Ectodermal cell (in vitro differentiated cells): Measurements from ENCODE around the gene SND1.
"Not testable (repeated sequence)": the region's sequence is repeated elsewhere in the genome, so short reads cannot be mapped to it uniquely, and the experiment has no call there.

Experiments used
- H3K27ac ChIP-seq: 2 replicates; pipeline ENCODE4 v1.7.0; 2013; ENCODE audit warnings: mild to moderate bottlenecking, low read depth, low read length; ENCODE audit not compliant: insufficient read depth, poor library complexity, severe bottlenecking
- H3K27me3 ChIP-seq: 2 replicates; pipeline ENCODE4 v1.7.0; 2013; ENCODE audit warnings: mild to moderate bottlenecking, low read length; ENCODE audit not compliant: insufficient read depth, control insufficient read depth, poor library complexity, severe bottlenecking
- H3K36me3 ChIP-seq: one replicate; pipeline ENCODE4 v1.7.0; 2013; ENCODE audit warnings: low read length; ENCODE audit not compliant: control insufficient read depth, insufficient read depth
- H3K4me1 ChIP-seq: one replicate; pipeline ENCODE4 v1.7.0; 2013; ENCODE audit warnings: low read length; ENCODE audit not compliant: control insufficient read depth, insufficient read depth
- H3K4me3 ChIP-seq: 2 replicates; pipeline ENCODE4 v1.7.0; 2013; ENCODE audit warnings: low read depth, low read length, control low read depth; ENCODE audit not compliant: insufficient read depth
- H3K9me3 ChIP-seq: 2 replicates; pipeline ENCODE4 v1.7.0; 2013; ENCODE audit warnings: mild to moderate bottlenecking, low read length, moderate library complexity; ENCODE audit not compliant: control insufficient read depth
- WGBS, 2 experiments: methylation state at CpG; one replicate each; pipeline ENCODE4 v1.1.7; 2013; ENCODE audit warnings: missing lambda C conversion rate in 2 of 2; 5-methylcytosine and 5-hydroxymethylcytosine counted together

The SND1 gene

GRCh38 chr7:127959770-127960169, 307.8 kb downstream of the SND1 start:
- 94% methylated on average over 4 of the region's 4 CpGs for WGBS, 2 experiments

DNA sequence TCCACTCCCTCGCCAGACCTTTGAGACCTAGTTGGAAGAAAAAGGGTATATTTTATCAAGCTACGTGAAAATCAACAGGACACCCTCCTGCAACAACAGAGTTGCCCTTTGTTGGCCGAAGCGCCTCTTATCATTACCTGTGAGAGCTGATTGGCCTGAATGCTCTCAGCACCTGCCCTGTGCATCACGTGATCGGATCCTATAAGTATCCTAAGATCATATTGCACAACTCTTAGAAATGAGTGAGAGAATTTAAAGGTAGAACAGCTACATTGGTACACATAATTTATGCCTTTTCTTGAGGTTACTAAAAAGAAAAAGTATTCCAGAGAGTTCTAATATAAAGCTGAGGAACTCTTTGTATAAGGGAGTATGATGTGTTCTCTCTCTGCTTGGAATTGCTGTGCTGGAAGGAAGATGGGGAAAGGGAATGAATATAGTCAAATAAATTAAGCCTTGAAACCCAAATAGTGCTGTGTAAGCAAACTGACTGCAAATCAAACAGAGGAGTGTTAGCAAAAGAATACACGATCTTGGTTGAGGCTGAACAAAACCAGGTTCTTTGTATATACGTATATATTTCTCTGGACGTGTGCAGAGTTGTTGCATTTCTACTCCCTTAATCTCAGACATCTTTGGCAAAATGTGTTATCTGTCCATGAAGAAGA, 309.9 kb downstream of the SND1 start:
- no peak overlapping the region for H3K4me3 ChIP-seq
- no peaks in the 10 kb centered on the region for H3K4me1 ChIP-seq
- 94 to 96% methylated on average over 7 to 9 of the region's 9 CpGs for WGBS, 2 experiments
- H3K27ac ChIP-seq, result no peak overlapping the region
- H3K27me3 ChIP-seq, result no peaks in the 10 kb centered on the region
- H3K9me3 ChIP-seq, result no peaks in the 10 kb centered on the region
- no peaks in the 10 kb centered on the region for H3K36me3 ChIP-seq

More at GRCh38 chr7:127959770-127960169, 307.8 kb downstream of the SND1 start:
- Histone ChIP-seq H3K27ac (no peak overlapping the region), H3K4me3 (no peak overlapping the region), H3K36me3 (no peaks in the 10 kb centered on the region), H3K4me1 (no peaks in the 10 kb centered on the region), H3K27me3 (no peaks in the 10 kb centered on the region), H3K9me3 (no peaks in the 10 kb centered on the region)

DNA sequence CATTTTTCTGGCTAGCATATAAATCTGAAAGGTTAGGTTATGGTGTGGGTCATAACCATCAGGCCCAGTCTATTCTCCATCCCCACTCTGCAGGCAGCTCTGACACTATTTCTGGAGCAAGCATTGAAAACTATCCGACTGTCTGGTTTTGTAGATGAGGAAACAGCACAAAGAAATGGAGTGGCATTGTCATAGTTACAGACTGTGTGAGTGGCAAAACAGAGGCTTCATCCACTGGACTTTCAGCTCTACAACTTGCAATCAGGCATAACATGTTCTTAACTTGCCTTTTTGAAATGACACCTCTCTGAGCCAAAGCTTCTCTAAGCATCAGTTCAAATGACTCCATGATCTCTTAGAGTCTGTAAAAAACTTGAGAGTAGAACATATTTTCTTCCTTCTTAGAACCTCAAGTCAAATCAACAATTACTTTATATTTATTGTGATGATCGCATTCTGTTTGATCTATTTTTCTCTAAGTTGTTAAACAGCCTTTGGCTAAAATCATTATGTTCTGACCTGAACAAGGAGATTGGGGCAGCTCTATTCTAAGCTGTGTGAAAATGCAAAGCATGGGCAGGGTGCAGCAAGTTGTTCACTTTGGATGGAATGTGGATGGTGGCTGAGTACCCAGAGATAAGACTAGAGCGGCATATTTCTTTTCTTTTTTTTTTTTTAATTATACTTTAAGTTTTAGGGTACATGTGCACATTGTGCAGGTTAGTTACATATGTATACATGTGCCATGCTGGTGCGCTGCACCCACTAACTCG, 310.8 kb downstream of the SND1 start:
- no peak overlapping the region for H3K4me3 ChIP-seq
- H3K36me3 ChIP-seq, result no peaks in the 10 kb centered on the region
- no peaks in the 10 kb centered on the region for H3K9me3 ChIP-seq
- WGBS, 2 experiments, result 92 to 94% methylated on average over 2 to 4 of the region's 5 CpGs
- H3K4me1 ChIP-seq, result no peaks in the 10 kb centered on the region
- H3K27me3 ChIP-seq, result no peaks in the 10 kb centered on the region
- no peak overlapping the region for H3K27ac ChIP-seq

- not testable (repeated sequence) for H3K27ac ChIP-seq, H3K4me3 ChIP-seq, H3K27me3 ChIP-seq, H3K4me1 ChIP-seq, H3K9me3 ChIP-seq, H3K36me3 ChIP-seq
- no CpG with 5 or more reads among the region's 1 CpG for WGBS, 2 experiments
These were observed 311.9 kb downstream of the SND1 start for GRCh38 chr7:127963850-127964249.

GRCh38 chr7:127967281-127967680, 315.3 kb downstream of the SND1 start:
- 92 to 96% methylated on average over 2 of the region's 2 CpGs for WGBS, 2 experiments
- H3K27me3 ChIP-seq, result no peaks in the 10 kb centered on the region
- no peak overlapping the region for H3K4me3 ChIP-seq
- no peak overlapping the region for H3K27ac ChIP-seq
- no peaks in the 10 kb centered on the region for H3K9me3 ChIP-seq
- H3K36me3 ChIP-seq, result no peaks in the 10 kb centered on the region
- no peaks in the 10 kb centered on the region for H3K4me1 ChIP-seq

DNA sequence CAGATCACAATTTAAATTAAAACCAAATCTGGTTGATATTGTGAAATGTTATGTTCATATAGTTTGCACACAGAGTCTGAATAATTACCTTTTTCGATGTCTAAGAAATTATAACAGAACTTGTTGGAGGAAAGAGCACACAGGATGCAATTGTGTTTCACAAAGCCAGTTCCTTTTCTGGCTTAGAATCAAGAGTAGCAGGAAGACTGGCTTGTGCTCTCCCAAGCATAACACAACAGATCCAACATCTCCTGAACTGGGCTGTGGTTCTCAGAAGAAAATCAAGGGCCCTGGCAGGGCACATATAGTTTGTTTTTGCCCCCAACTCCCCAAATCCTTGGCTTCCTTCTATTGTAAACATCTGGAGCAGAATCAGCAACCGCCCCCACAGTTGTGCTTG, 316.6 kb downstream of the SND1 start:
- WGBS, 2 experiments, result 97% methylated on average over 2 of the region's 2 CpGs
- Histone ChIP-seq H3K9me3 (no peaks in the 10 kb centered on the region), H3K27me3 (no peaks in the 10 kb centered on the region), H3K4me3 (no peak overlapping the region), H3K4me1 (peaks cover 5% of the 10 kb centered on the region), H3K36me3 (no peaks in the 10 kb centered on the region), H3K27ac (no peak overlapping the region)

- H3K9me3 ChIP-seq, result no peaks in the 10 kb centered on the region
- no peaks in the 10 kb centered on the region for H3K36me3 ChIP-seq
- H3K4me3 ChIP-seq, result no peak overlapping the region
- no peaks in the 10 kb centered on the region for H3K27me3 ChIP-seq
- H3K27ac ChIP-seq, result no peak overlapping the region
- peaks cover 42% of the 10 kb centered on the region for H3K4me1 ChIP-seq
These were observed 321.8 kb downstream of the SND1 start for GRCh38 chr7:127973832-127974231.

DNA sequence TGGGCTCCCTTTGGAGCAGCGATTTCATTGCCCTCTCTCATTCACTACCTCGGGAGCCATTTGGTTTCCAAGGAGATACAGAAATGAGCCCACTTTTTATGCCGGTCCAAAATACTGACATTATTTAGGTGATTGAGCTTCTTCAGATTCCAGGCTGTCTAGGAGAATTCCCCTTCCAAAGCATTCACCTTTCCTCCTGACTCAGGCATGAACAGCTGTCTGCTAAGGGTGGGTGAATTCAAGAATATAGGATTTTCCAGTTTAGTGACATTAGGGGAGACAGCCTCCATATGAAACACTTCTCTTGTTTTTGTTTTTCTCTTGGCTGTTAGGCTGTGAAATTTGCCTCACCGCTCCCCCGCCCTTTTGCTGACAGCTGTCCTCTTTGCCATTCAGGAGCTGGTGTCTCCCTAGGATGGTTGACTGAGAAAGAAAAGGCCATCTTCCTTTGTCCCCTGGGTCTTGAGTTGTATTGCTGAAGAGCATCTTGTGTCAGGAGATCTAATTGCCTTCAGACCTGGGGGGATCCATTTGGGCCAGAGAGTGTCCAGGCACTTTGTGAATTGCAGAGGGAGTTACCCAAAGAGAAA, 322.5 kb downstream of the SND1 start:
- H3K4me1 ChIP-seq, result peaks cover 42% of the 10 kb centered on the region
- peak overlapping the region; percentile 61 for H3K27ac ChIP-seq
- H3K9me3 ChIP-seq, result no peaks in the 10 kb centered on the region
- peaks cover 4% of the 10 kb centered on the region for H3K36me3 ChIP-seq
- 71 to 78% methylated on average over 5 of the region's 5 CpGs for WGBS, 2 experiments
- no peak overlapping the region for H3K4me3 ChIP-seq
- no peaks in the 10 kb centered on the region for H3K27me3 ChIP-seq

- H3K36me3 ChIP-seq, result peaks cover 4% of the 10 kb centered on the region
- H3K4me1 ChIP-seq, result peaks cover 42% of the 10 kb centered on the region
- H3K4me3 ChIP-seq, result no peak overlapping the region
These were observed 324.2 kb downstream of the SND1 start for GRCh38 chr7:127976056-127976737.

GRCh38 chr7:127976738-127977120, 324.7 kb downstream of the SND1 start:
- Histone ChIP-seq H3K4me1 (peaks cover 42% of the 10 kb centered on the region), H3K27me3 (no peaks in the 10 kb centered on the region), H3K27ac (peak overlapping the region; percentile 84), H3K4me3 (no peak overlapping the region), H3K36me3 (peaks cover 4% of the 10 kb centered on the region), H3K9me3 (no peaks in the 10 kb centered on the region)
- WGBS, 2 experiments, result 55 to 64% methylated on average over 7 of the region's 7 CpGs

More at GRCh38 chr7:127976056-127976737, 324.2 kb downstream of the SND1 start:
- Histone ChIP-seq H3K27me3 (no peaks in the 10 kb centered on the region), H3K27ac (peak overlapping the region; percentile 84), H3K9me3 (no peaks in the 10 kb centered on the region)
- WGBS, 2 experiments, result 50 to 55% methylated on average over 6 of the region's 6 CpGs
